SH-SY5Y (cell line): ENCODE results near the gene PRPF19.

Experiments
- GATA2 ChIP-seq: IDR thresholded peaks from 2 replicates; pipeline ENCODE4 v1.6.1; 2011; ENCODE audit warnings: mild to moderate bottlenecking, low read depth, low read length
- GATA3 ChIP-seq: IDR thresholded peaks from 2 replicates; pipeline ENCODE4 v1.6.1; 2011; ENCODE audit warnings: low read depth, mild to moderate bottlenecking, low read length, moderate library complexity

DNA sequence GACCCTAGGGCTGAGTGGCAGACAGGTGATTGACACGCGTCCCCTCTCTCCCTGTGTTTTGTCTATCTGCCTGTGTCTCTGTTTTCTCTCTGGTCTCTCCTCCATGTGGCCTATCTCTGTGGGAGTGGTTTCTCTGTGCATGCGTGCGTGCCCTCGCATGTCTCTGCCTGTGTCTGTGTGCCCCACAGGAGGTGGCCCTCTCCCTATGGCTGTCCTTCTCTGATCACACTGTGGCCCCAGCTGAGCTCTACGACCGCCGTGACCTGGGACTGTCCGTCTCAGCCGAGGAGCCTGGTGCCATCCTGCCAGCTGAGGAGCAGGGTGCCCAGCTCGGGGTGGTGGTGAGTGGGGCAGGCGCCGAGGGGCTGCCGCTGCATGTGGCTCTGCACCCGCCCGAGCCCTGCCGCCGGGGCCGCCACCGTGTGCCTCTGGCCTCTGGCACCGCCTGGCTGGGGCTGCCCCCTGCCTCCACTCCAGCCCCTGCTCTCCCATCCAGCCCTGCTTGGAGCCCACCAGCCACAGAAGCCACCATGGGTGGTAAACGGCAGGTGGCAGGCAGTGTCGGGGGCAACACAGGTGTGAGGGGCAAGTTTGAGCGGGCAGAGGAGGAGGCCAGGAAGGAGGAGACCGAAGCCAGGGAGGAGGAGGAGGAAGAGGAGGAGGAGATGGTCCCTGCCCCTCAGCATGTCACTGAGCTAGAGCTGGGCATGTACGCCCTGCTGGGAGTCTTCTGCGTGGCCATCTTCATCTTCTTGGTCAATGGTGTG is 29.5 kb upstream of the PRPF19 start:
- TF ChIP-seq GATA2 (no peak), GATA3 (no peak)
